Endothelial cell of umbilical vein (primary cell): ENCODE data around the gene ADAMTS6. TPM values are rescaled to one million over a fixed set of nuclear protein-coding genes. Genes with fewer than 3 reads are reported as not detected.

Source experiments
- BruUV-seq: library from RNA; stranded (reverse); fragments of 400-500 nt; replicated peaks from 2 replicates; lab custom pipeline; 2021; lab: Mats Ljungman, UMichigan
- CTCF ChIA-PET: fragments of 300-600, 350-600 bp; sonication (Branson Sonifier 250); formaldehyde crosslinking; loops from one replicate; lab custom pipeline; 2021; ENCODE audit warnings: antibody characterized with exemption, inconsistent platforms; lab: Charles Lee
- POLR2A ChIA-PET: fragments of 300-600, 350-600 bp; sonication (Branson Sonifier 250); formaldehyde crosslinking; loops from one replicate; lab custom pipeline; 2021; ENCODE audit warnings: antibody characterized with exemption, inconsistent platforms; lab: Charles Lee
- DNase-seq: peaks from one replicate; pipeline ENCODE4 v3.0.0-alpha.2; 2011; ENCODE audit warnings: low read depth, low spot score
- FAIRE-seq: peaks from 2 replicates; lab custom pipeline; 2011; peaks lifted over from hg19 to GRCh38; lab: Jason Lieb, UNC
- H2AFZ ChIP-seq: 2 replicates; pipeline ENCODE4 v1.6.0; 2012; ENCODE audit warnings: low read depth, low read length, control low read depth, inconsistent platforms
- H3K27ac ChIP-seq: 2 replicates; pipeline ENCODE4 v1.5.1; 2011; ENCODE audit warnings: low read depth, mild to moderate bottlenecking, control low read depth, low read length, moderate library complexity; ENCODE audit not compliant: insufficient read depth
- H3K27me3 ChIP-seq, 2 experiments: 2 replicates each; pipeline versions ENCODE4 v1.6.0 to v1.6.1; 2011; ENCODE audit warnings: low read length in 2 of 2, mixed read lengths in 1 of 2; ENCODE audit not compliant: control insufficient read depth in 2 of 2, insufficient read depth in 2 of 2
- H3K36me3 ChIP-seq, 2 experiments: 2 replicates in 1 of 2; 3 replicates in 1 of 2; pipeline ENCODE4 v1.5.1; 2011; ENCODE audit warnings: low read length in 2 of 2, mild to moderate bottlenecking in 1 of 2, moderate library complexity in 1 of 2; ENCODE audit not compliant: control insufficient read depth in 2 of 2, insufficient read depth in 2 of 2; ENCODE audit errors: extremely low read depth in 1 of 2
- H3K4me1 ChIP-seq: 3 replicates; pipeline ENCODE4 v1.5.1; 2011; ENCODE audit warnings: mild to moderate bottlenecking, low read length; ENCODE audit not compliant: control insufficient read depth, insufficient read depth; ENCODE audit errors: extremely low read depth
- H3K4me2 ChIP-seq: 2 replicates; pipeline ENCODE4 v1.6.1; 2011; ENCODE audit warnings: low read length, control low read depth, mixed read lengths; ENCODE audit not compliant: insufficient read depth
- H3K4me3 ChIP-seq, 3 experiments: fragments of 200-600 bp in 1 of 3; sonication (generic), shearing (Covaris generic) in 1 of 3; replicated peaks in 1 of 3; 2 replicates each; pipeline ENCODE4 v1.5.1; 2011 to 2016; ENCODE audit warnings: control low read depth in 3 of 3, low read length in 3 of 3, mild to moderate bottlenecking in 2 of 3, inconsistent platforms in 1 of 3, low read depth in 1 of 3, moderate library complexity in 1 of 3; ENCODE audit not compliant: insufficient read depth in 1 of 3
- H3K79me2 ChIP-seq: 2 replicates; pipeline ENCODE4 v1.6.0; 2012; ENCODE audit warnings: low read length, inconsistent platforms; ENCODE audit not compliant: control insufficient read depth, insufficient read depth
- H3K9ac ChIP-seq: replicated peaks from 2 replicates; pipeline ENCODE3; 2011; ENCODE audit warnings: low read length, control low read depth; ENCODE audit not compliant: insufficient read depth; ENCODE audit errors: extremely low read depth
- H3K9me1 ChIP-seq: replicated peaks from 3 replicates; pipeline ENCODE4 v1.6.0; 2011; ENCODE audit warnings: mild to moderate bottlenecking, low read length; ENCODE audit not compliant: control insufficient read depth, insufficient read depth; ENCODE audit errors: extremely low read depth
- H3K9me3 ChIP-seq: replicated peaks from 2 replicates; pipeline ENCODE4 v1.5.1; 2012; ENCODE audit warnings: low read length, inconsistent platforms; ENCODE audit not compliant: control insufficient read depth, insufficient read depth
- H4K20me1 ChIP-seq: replicated peaks from 2 replicates; pipeline ENCODE3; 2011; ENCODE audit warnings: mild to moderate bottlenecking, low read length; ENCODE audit not compliant: control insufficient read depth, insufficient read depth; ENCODE audit errors: extremely low read depth
- EZH2 ChIP-seq: IDR thresholded peaks from 2 replicates; pipeline ENCODE4 v1.6.1; 2012; ENCODE audit warnings: borderline replicate concordance, low read depth, mild to moderate bottlenecking, moderate library complexity, low read length, inconsistent platforms; ENCODE audit not compliant: severe bottlenecking
- FOS ChIP-seq: IDR thresholded peaks from 2 replicates; pipeline ENCODE4 v1.6.1; 2011; ENCODE audit warnings: mild to moderate bottlenecking, low read length, moderate library complexity, borderline replicate concordance; ENCODE audit not compliant: insufficient read depth
- GATA2 ChIP-seq: IDR thresholded peaks from 2 replicates; pipeline ENCODE4 v1.7.0; 2011; ENCODE audit warnings: low read depth, mild to moderate bottlenecking, moderate library complexity, mixed read lengths, low read length; ENCODE audit not compliant: insufficient read length, insufficient read depth
- JUN ChIP-seq: IDR thresholded peaks from 2 replicates; pipeline ENCODE4 v1.6.1; 2011; ENCODE audit warnings: borderline replicate concordance, low read depth; ENCODE audit not compliant: insufficient read length, insufficient read depth
- MYC ChIP-seq: IDR thresholded peaks from one replicate; pipeline ENCODE4 v1.6.1; 2011; ENCODE audit warnings: mild to moderate bottlenecking, low read depth, low read length
- POLR2A ChIP-seq: IDR thresholded peaks from 2 replicates; pipeline ENCODE4 v1.6.1; 2012; ENCODE audit warnings: low read depth, mild to moderate bottlenecking, control low read depth, low read length
- POLR2AphosphoS5 ChIP-seq: IDR thresholded peaks from 2 replicates; pipeline ENCODE4 v1.6.1; 2012; ENCODE audit warnings: low read depth, mild to moderate bottlenecking, control low read depth, low read length, moderate library complexity; ENCODE audit not compliant: insufficient read depth
- dilution Hi-C: fragments of 300-500 bp; cut with MboI; formaldehyde crosslinking; loops from one replicate; pipeline ENCODE4 v1.15.0; 2019; ENCODE audit warnings: low sequenced_read_pairs; ENCODE audit not compliant: extremely low pct_ligation_motif_present
- intact Hi-C: fragments of 100-400 bp; cut with micrococcal nuclease; formaldehyde crosslinking; loops from one replicate; pipeline ENCODE4 v1.10.0; 2022
- polyA plus RNA-seq, 4 experiments: library from polyadenylated mRNA; depleted of rRNA in 3 of 4; stranded (reverse) in 3 of 4; unstranded in 1 of 4; fragments of >200 nt; gene quantifications; 2 replicates each; pipeline versions ENCODE4 v1.2.1 to v1.2.3, GENCODE V29; 2011 to 2012; ENCODE audit warnings: missing spikeins in 1 of 4
- total RNA-seq: library from RNA; stranded (reverse); gene quantifications from 2 replicates; pipeline ENCODE4 v1.2.3, GENCODE V29; 2021
- TF ChIP-seq, protein P1 (sequence below): IDR thresholded peaks from 2 replicates; pipeline ENCODE4 v1.6.1; 2011; ENCODE audit not compliant: insufficient read depth, insufficient read length
- TF ChIP-seq, protein P2 (sequence below), 2 donors: IDR thresholded peaks; 1 replicate in 1 of 2; 2 replicates in 1 of 2; pipeline ENCODE4 v1.5.1; 2011; ENCODE audit warnings: low read length in 2 of 2, mild to moderate bottlenecking in 2 of 2, moderate library complexity in 2 of 2, control low read depth in 1 of 2, inconsistent platforms in 1 of 2, low read depth in 1 of 2; ENCODE audit not compliant: insufficient read depth in 1 of 2; ENCODE audit errors: extremely low read depth in 1 of 2

Gene ADAMTS6
- total and polyA plus RNA-seq, 2 donors (not counting 3 experiments of a cell fraction or from before 2014, with no cell fraction given) = 20.4 to 43.4 TPM

DNA sequence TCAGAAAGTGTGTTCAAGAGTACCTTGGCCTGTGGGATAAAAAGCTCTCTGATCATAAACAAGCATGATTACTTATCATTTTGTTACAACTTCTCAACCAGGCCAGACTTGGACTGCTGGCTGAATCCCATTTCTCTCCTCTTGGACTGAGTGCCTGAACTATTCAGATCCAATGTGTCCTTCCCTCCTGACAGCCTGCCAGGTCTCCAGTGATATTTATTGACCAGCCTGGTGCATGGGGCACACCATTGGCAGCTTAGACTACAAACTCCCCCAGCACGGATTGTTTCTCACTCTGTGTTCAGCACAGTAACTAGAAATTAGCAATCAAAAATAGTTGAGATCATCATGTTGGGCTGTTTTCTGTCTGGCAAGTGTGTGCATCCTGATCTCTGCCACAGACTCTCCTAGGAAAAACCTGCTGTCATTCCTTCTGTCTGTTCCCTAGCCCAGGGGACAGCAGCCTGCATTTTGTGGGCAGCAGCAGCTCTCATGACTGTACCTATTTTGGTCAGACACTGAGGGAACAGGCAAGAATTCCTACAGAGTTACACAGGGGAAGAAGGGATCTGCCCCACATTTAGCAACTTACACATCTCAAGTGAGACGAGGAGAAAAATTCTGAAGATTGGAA, 348.1 kb downstream of the ADAMTS6 start:
- CTCF ChIA-PET = no interaction called here
- DNase-seq (no peak), FAIRE-seq (no peak)
- no peaks in the 10 kb centered on the region for H3K9me3 ChIP-seq
- peaks cover 25% of the 10 kb centered on the region for H3K4me1 ChIP-seq
- H3K79me2 ChIP-seq = no peaks in the 10 kb centered on the region
- H3K36me3 ChIP-seq = no peaks in the 10 kb centered on the region
- no peaks in the 10 kb centered on the region for H3K27me3 ChIP-seq
- no peak overlapping the region for H3K27ac ChIP-seq
- H3K4me2 ChIP-seq = no peak overlapping the region
- TF ChIP-seq EZH2 (no peak), POLR2AphosphoS5 (no peak), POLR2A (no peak), GATA2 (no peak), FOS (no peak), MYC (no peak), JUN (no peak)
- TF ChIP-seq, protein P1, sequence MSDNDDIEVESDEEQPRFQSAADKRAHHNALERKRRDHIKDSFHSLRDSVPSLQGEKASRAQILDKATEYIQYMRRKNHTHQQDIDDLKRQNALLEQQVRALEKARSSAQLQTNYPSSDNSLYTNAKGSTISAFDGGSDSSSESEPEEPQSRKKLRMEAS = no peak
- TF ChIP-seq, protein P2, sequence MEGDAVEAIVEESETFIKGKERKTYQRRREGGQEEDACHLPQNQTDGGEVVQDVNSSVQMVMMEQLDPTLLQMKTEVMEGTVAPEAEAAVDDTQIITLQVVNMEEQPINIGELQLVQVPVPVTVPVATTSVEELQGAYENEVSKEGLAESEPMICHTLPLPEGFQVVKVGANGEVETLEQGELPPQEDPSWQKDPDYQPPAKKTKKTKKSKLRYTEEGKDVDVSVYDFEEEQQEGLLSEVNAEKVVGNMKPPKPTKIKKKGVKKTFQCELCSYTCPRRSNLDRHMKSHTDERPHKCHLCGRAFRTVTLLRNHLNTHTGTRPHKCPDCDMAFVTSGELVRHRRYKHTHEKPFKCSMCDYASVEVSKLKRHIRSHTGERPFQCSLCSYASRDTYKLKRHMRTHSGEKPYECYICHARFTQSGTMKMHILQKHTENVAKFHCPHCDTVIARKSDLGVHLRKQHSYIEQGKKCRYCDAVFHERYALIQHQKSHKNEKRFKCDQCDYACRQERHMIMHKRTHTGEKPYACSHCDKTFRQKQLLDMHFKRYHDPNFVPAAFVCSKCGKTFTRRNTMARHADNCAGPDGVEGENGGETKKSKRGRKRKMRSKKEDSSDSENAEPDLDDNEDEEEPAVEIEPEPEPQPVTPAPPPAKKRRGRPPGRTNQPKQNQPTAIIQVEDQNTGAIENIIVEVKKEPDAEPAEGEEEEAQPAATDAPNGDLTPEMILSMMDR (IDR thresholded peaks at IDR 0.05; ENCODE audit: extremely low read depth in 1 of 2, insufficient read depth in 1 of 2, low read depth in 1 of 2, low read length in 2 of 2) = no peak
- no TSS peak for BruUV-seq
- dilution Hi-C loops = no loop called here
- POLR2A ChIA-PET = no interaction called here
- no peak overlapping the region for H2AFZ ChIP-seq
- H3K9me1 ChIP-seq = no peaks in the 10 kb centered on the region
- intact Hi-C loops = no loop called here
- no peaks in the 10 kb centered on the region for H4K20me1 ChIP-seq
- no peak overlapping the region for H3K4me3 ChIP-seq
- H3K9ac ChIP-seq = no peak overlapping the region
